Stomach (tissue), 9 donors: ENCODE data around the gene GLI1. TPM values are rescaled to one million over a fixed set of nuclear protein-coding genes. Genes with fewer than 3 reads are reported as not detected.
"Not testable (repeated sequence)": the region's sequence is repeated elsewhere in the genome, so short reads cannot be mapped to it uniquely, and the experiment has no call there.

ENCODE experiments used
- DNase-seq, 2 donors: peaks; one replicate each; pipeline versions ENCODE4 v3.0.0 to v3.0.0-alpha.2; 2013 to 2019
- H3K27ac ChIP-seq, 5 donors: fragments of 200-600 bp in 4 of 5; sonication (generic) in 4 of 5; one replicate each; pipeline ENCODE4 v1.5.1; 2013 to 2019; ENCODE audit warnings: mild to moderate bottlenecking in 1 of 5, moderate library complexity in 1 of 5
- H3K27me3 ChIP-seq, 3 donors: fragments of 200-600 bp; sonication (generic); one replicate each; pipeline ENCODE4 v1.5.1; 2017 to 2019; ENCODE audit warnings: mixed run types in 1 of 3
- H3K36me3 ChIP-seq, 4 donors: fragments of 200-600 bp; sonication (generic); 1 replicate in 3 of 4; 2 replicates in 1 of 4; pipeline ENCODE4 v1.5.1; 2016 to 2019
- H3K4me1 ChIP-seq, 4 donors: fragments of 200-600 bp; sonication (generic); one replicate each; pipeline ENCODE4 v1.5.1; 2016 to 2019
- H3K4me3 ChIP-seq, 4 donors: fragments of 200-600 bp; sonication (generic) in 3 of 4; one replicate each; pipeline ENCODE4 v1.5.1; 2016 to 2019; ENCODE audit warnings: mild to moderate bottlenecking in 1 of 4
- H3K9me3 ChIP-seq, 4 donors: fragments of 200-600 bp; sonication (generic); one replicate each; pipeline ENCODE4 v1.5.1; 2016 to 2019
- CTCF ChIP-seq, 7 experiments: fragments of 450-650 bp in 4 of 7; fragments of 200-600 bp in 3 of 7; sonication (generic) in 3 of 7; IDR thresholded peaks; one replicate each; pipeline ENCODE4 v1.5.1; 2016 to 2019; ENCODE audit warnings: antibody characterized with exemption in 7 of 7, control low read depth in 2 of 7, mild to moderate bottlenecking in 1 of 7
- EP300 ChIP-seq: sonication (generic); formaldehyde crosslinking; IDR thresholded peaks from one replicate; pipeline ENCODE4 v1.6.1; 2017; ENCODE audit warnings: antibody characterized with exemption
- POLR2A ChIP-seq, 4 donors: fragments of 450-650 bp; IDR thresholded peaks; one replicate each; pipeline ENCODE4 v1.6.1; 2016; ENCODE audit warnings: antibody characterized with exemption in 4 of 4, control low read depth in 2 of 4, mild to moderate bottlenecking in 1 of 4, moderate library complexity in 1 of 4
- POLR2AphosphoS5 ChIP-seq, 3 donors: sonication (generic); formaldehyde crosslinking; IDR thresholded peaks; one replicate each; pipeline ENCODE4 v1.6.1; 2016; ENCODE audit warnings: antibody characterized with exemption in 3 of 3
- WGBS, 5 donors: extraction: QIAGEN DNeasy Blood & Tissue Kit in 3 of 5; methylation state at CpG; one replicate each; pipeline versions ENCODE4 v1.1.5 to v1.1.7; 2013 to 2018; 5-methylcytosine and 5-hydroxymethylcytosine counted together
- intact Hi-C: fragments of 100-400 bp; cut with DNase I; formaldehyde crosslinking; loops from one replicate; pipeline ENCODE4 v1.15.1; 2023; ENCODE audit warnings: low total_unique reads
- polyA plus RNA-seq, 3 donors: library from polyadenylated mRNA; stranded (reverse); fragments of 200-250 nt; gene quantifications; one replicate each; pipeline ENCODE4 v1.2.3, GENCODE V29; 2013
- total RNA-seq, 5 donors: library from RNA; depleted of rRNA; stranded (reverse); fragments of >200 nt; gene quantifications; one replicate each; pipeline versions ENCODE4 v1.1.0 to v1.2.3, GENCODE V29; 2014 to 2016
- donor health status: healthy with polysubstance abuse.
- donor health status: Bipolar disorder and iron deficiency.
- donor health status: healthy.

The GLI1 gene
- total and polyA plus RNA-seq, 8 donors = 0.14 to 4.0 (median 0.73) TPM

GRCh38 chr12:57497223-57498131 lies 37.9 kb downstream of the GLI1 start:
- TF ChIP-seq CTCF (IDR thresholded peaks at IDR 0.05) (no peak), POLR2A (IDR thresholded peaks at IDR 0.05) (no peak), POLR2AphosphoS5 (IDR thresholded peaks at IDR 0.05) (no peak), EP300 (no peak)
- 89 to 94% (median 93%) methylated on average over 12 of the region's 12 CpGs for WGBS, 5 donors
- Histone ChIP-seq H3K27me3 (no peaks in the 10 kb centered on the region), H3K27ac (no peak overlapping the region), H3K9me3 (no peaks in the 10 kb centered on the region), H3K36me3 (peaks cover 47 to 87% (median 84%) of the 10 kb centered on the region in 4 donors), H3K4me3 (no peak overlapping the region), H3K4me1 (no peaks in the 10 kb centered on the region)
- intact Hi-C loops = no loop called here
- no peak for DNase-seq

DNA sequence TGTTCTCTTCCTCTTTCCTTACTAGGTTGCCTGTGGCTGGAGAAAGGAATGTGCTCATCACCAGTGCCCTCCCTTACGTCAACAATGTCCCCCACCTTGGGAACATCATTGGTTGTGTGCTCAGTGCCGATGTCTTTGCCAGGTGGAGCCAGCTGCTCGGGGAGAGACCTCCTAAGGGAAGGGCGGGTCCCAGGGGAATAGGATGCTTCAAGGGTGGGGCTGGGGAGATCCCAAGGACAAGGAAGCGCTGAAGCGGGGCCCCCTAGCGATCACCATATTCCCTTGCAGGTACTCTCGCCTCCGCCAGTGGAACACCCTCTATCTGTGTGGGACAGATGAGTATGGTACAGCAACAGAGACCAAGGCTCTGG lies 38.5 kb downstream of the GLI1 start:
- no peak for TF ChIP-seq POLR2AphosphoS5 (IDR thresholded peaks at IDR 0.05)
- no peak for TF ChIP-seq CTCF (IDR thresholded peaks at IDR 0.05)
- TF ChIP-seq EP300 = no peak
- TF ChIP-seq POLR2A (IDR thresholded peaks at IDR 0.05) = no peak
- WGBS, 5 donors = 82 to 92% (median 84%) methylated on average over 8 to 9 of the region's 9 CpGs
- Histone ChIP-seq H3K27ac (no peak overlapping the region), H3K27me3 (no peaks in the 10 kb centered on the region), H3K4me1 (no peaks in the 10 kb centered on the region), H3K36me3 (peaks cover 42 to 87% (median 85%) of the 10 kb centered on the region in 4 donors), H3K4me3 (no peak overlapping the region), H3K9me3 (no peaks in the 10 kb centered on the region)
- DNase-seq = no peak
- intact Hi-C loops = no loop called here

DNA sequence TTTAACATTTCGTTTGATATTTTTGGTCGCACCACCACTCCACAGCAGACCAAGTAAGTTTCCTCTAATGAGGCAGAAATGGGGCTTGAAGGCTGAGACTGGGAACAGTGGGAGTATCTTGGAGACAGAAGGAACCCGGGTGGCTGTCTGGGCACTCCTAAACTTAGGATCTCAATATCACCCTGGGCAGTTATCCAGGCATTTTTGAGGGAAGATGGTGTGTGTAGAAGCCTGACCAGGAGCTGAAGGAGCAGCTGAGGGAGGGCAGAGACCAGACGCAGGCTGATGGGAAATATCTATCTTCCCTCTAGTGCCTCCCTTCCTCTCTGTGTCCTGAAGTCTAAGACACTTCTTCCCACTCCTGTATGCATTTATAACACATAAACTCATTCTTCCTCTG lies 39.0 kb downstream of the GLI1 start:
- peaks cover 47 to 92% (median 89%) of the 10 kb centered on the region in 4 donors for H3K36me3 ChIP-seq
- intact Hi-C loops = no loop called here
- H3K27ac ChIP-seq = no peak overlapping the region
- TF ChIP-seq EP300 (no peak), POLR2AphosphoS5 (IDR thresholded peaks at IDR 0.05) (no peak), POLR2A (IDR thresholded peaks at IDR 0.05) (no peak)
- H3K4me1 ChIP-seq = no peaks in the 10 kb centered on the region
- no peaks in the 10 kb centered on the region for H3K27me3 ChIP-seq
- 88 to 98% (median 96%) methylated on average over 4 of the region's 4 CpGs for WGBS, 5 donors
- DNase-seq = no peak
- no peak overlapping the region for H3K4me3 ChIP-seq
- H3K9me3 ChIP-seq = no peaks in the 10 kb centered on the region

- WGBS, 5 donors = 87 to 97% (median 95%) methylated on average over 11 of the region's 11 CpGs
- peaks cover 59 to 100% (median 96%) of the 10 kb centered on the region in 4 donors for H3K36me3 ChIP-seq
Observed at GRCh38 chr12:57500213-57500612, 40.6 kb downstream of the GLI1 start.

DNA sequence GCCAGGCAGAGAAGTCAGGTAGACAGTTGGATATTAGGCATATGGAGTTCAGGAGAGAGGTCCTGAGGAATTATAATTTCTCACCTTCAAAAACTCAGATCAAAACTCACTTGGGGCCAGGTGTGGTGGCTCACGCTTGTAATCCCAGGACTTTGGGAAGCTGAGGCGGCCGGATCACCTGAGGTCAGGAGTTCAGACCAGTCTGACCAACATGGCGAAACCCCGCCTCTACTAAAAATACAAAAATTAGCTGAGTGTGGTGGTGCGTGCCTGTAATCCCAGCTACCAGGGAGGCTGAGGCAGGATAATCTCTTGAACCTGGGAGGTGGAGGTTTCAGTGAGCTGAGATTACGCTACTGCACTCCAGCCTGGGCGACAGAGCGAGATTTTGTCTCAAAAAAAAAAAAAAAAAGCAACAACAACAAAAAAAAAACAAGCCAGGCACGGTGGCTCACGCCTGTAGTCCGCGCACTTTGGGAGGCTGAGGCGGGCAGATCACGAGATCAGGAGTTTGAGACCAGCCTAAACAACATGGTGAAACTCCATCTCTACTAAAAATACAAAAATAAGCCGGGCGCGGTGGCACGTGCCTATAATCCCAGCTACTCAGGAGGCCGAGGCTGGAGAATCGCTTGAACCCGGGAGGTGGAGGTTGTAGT lies 42.9 kb downstream of the GLI1 start:
- H3K36me3 ChIP-seq = peaks cover 68 to 93% (median 91%) of the 10 kb centered on the region in 4 donors
- DNase-seq, H3K4me3 ChIP-seq, H3K9me3 ChIP-seq, H3K27me3 ChIP-seq, intact Hi-C loops, H3K4me1 ChIP-seq, H3K27ac ChIP-seq: not testable (repeated sequence)
- WGBS, 5 donors = 91 to 98% (median 95%) methylated on average over 21 to 22 of the region's 22 CpGs

More at GRCh38 chr12:57500213-57500612, 40.6 kb downstream of the GLI1 start:
- TF ChIP-seq POLR2A (IDR thresholded peaks at IDR 0.05) (no peak), POLR2AphosphoS5 (IDR thresholded peaks at IDR 0.05) (no peak), EP300 (no peak), CTCF (IDR thresholded peaks at IDR 0.05) (no peak)
- Histone ChIP-seq H3K4me3 (no peak overlapping the region), H3K27me3 (no peaks in the 10 kb centered on the region), H3K4me1 (no peaks in the 10 kb centered on the region), H3K9me3 (no peaks in the 10 kb centered on the region), H3K27ac (no peak overlapping the region)
- intact Hi-C loops = no loop called here
- DNase-seq = no peak

DNA sequence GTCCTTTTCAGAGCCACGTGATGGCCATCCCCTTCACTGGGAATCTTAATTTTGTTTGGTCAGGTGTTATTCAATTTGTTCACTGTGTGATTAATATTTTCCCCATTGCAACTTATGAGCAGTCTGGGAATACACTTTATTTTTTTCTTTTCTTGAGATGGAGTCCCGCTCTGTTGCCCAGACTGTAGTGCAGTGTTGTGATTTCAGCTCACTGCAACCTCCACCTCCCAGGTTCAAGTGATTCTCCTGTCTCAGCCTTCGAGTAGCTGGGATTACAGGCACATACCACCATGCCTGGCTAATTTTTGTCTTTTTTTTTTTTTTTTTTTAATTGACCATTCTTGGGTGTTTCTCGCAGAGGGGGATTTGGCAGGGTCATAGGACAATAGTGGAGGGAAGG lies 47.0 kb downstream of the GLI1 start:
- H3K36me3 ChIP-seq = peaks cover 51 to 91% (median 87%) of the 10 kb centered on the region in 4 donors
- intact Hi-C loops, H3K9me3 ChIP-seq, H3K4me3 ChIP-seq, H3K4me1 ChIP-seq, H3K27ac ChIP-seq, H3K27me3 ChIP-seq, DNase-seq: not testable (repeated sequence)
- 83 to 98% (median 90%) methylated on average over 3 to 4 of the region's 4 CpGs for WGBS, 5 donors

DNA sequence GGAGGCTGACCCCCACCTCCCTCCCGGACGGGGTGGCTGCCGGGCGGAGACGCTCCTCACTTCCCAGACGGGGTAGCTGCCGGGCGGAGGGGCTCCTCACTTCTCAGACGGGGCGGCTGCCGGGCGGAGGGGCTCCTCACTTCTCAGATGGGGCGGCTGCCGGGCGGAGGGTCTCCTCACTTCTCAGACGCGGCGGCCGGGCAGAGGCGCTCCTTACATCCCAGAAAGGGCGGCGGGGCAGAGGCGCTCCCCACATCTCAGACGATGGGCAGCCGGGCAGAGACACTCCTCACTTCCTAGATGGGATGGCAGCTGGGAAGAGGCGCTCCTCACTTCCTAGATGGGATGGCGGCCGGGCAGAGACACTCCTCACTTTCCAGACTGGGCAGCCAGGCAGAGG lies 48.2 kb downstream of the GLI1 start:
- intact Hi-C loops, H3K4me3 ChIP-seq, H3K27ac ChIP-seq, H3K27me3 ChIP-seq, H3K9me3 ChIP-seq, H3K4me1 ChIP-seq, DNase-seq: not testable (repeated sequence)
- H3K36me3 ChIP-seq = peaks cover 55 to 91% (median 87%) of the 10 kb centered on the region in 4 donors
- WGBS, 5 donors = 95 to 99% (median 98%) methylated on average over 12 to 23 of the region's 28 CpGs
